Kidney (tissue), 14 donors: Measurements from ENCODE around the gene ZNF423. TPM values are rescaled to one million over a fixed set of nuclear protein-coding genes. Genes with fewer than 3 reads are reported as not detected.

Source experiments
- DNase-seq, 5 donors: peaks; one replicate each; pipeline ENCODE4 v3.0.0-alpha.2; 2013 to 2020
- FAIRE-seq: peaks from 2 replicates; lab custom pipeline; 2012; peaks lifted over from hg19 to GRCh38; lab: Jason Lieb, UNC
- H3K27ac ChIP-seq, 2 donors: one replicate each; pipeline ENCODE4 v1.7.0; 2013; ENCODE audit warnings: low read depth in 2 of 2, low read length in 2 of 2, inconsistent platforms in 1 of 2
- H3K27me3 ChIP-seq: one replicate; pipeline ENCODE4 v1.7.1; 2013; ENCODE audit warnings: low read length, inconsistent platforms; ENCODE audit not compliant: control insufficient read depth, insufficient read depth
- H3K36me3 ChIP-seq, 3 donors: one replicate each; pipeline versions ENCODE4 v1.7.0 to v1.7.1; 2013; ENCODE audit warnings: low read length in 3 of 3, control low read depth in 1 of 3, inconsistent platforms in 1 of 3; ENCODE audit not compliant: insufficient read depth in 3 of 3, control insufficient read depth in 2 of 3
- H3K4me1 ChIP-seq, 3 donors: one replicate each; pipeline versions ENCODE4 v1.7.0 to v1.7.1; 2013; ENCODE audit warnings: low read length in 3 of 3, inconsistent platforms in 1 of 3, low read depth in 1 of 3; ENCODE audit not compliant: control insufficient read depth in 2 of 3, insufficient read depth in 2 of 3
- H3K4me3 ChIP-seq, 3 donors: one replicate each; pipeline versions ENCODE4 v1.7.0 to v1.8.1; 2013; ENCODE audit warnings: low read length in 3 of 3, control low read depth in 1 of 3, inconsistent platforms in 1 of 3
- H3K9ac ChIP-seq, 3 donors: one replicate each; pipeline versions ENCODE4 v1.7.0 to v1.7.1; 2013; ENCODE audit warnings: low read length in 3 of 3, control low read depth in 1 of 3, inconsistent platforms in 1 of 3
- H3K9me3 ChIP-seq, 3 donors: one replicate each; pipeline versions ENCODE4 v1.7.0 to v1.7.1; 2013; ENCODE audit warnings: low read length in 3 of 3, control low read depth in 1 of 3, inconsistent platforms in 1 of 3; ENCODE audit not compliant: control insufficient read depth in 2 of 3, insufficient read depth in 1 of 3
- CTCF ChIP-seq: IDR thresholded peaks from 3 replicates; pipeline ENCODE4 v1.5.1; 2012; ENCODE audit warnings: mild to moderate bottlenecking, moderate library complexity, borderline replicate concordance; ENCODE audit not compliant: insufficient read depth; ENCODE audit errors: extremely low read depth
- intact Hi-C: fragments of 100-400 bp; cut with DNase I; formaldehyde crosslinking; loops from one replicate; pipeline ENCODE4 v1.11.1; 2022
- polyA plus RNA-seq: library from polyadenylated mRNA; stranded (reverse); fragments of 350-450 nt; fragmentation: Illumina TruSeq; extraction: RNeasy Lipid Tissue Mini Kit (QIAGEN cat#74804); gene quantifications from one replicate; pipeline ENCODE4 v1.2.3, GENCODE V29; 2014; ENCODE audit warnings: low read depth, low replicate concordance; ENCODE audit not compliant: insufficient read depth
- total RNA-seq: library from RNA; stranded (reverse); fragmentation: NEBNext Ultra II Directional; extraction: Animal tissue kit (Norgen Biotek cat#: 25700); gene quantifications from one replicate; pipeline ENCODE4 v1.2.1, GENCODE V29; 2021
- donor health status: control.
- donor health status: control.
- donor health status: control.
- donor health status: control.
- donor health status: control.
- donor health status: DM: yes; HTN: yes; CAD: no.
- donor health status: Normal renal cell carcinoma (clear cell type).

The ZNF423 gene
- total and polyA plus RNA-seq, 2 donors from 2014 or later, result 2.0 to 8.4 TPM

GRCh38 chr16:49519008-49519656 lies 336.8 kb downstream of the ZNF423 start:
- DNase-seq, result no peak
- no peaks in the 10 kb centered on the region for H3K9me3 ChIP-seq
- TF ChIP-seq CTCF, result no peak
- H3K9ac ChIP-seq, result no peak overlapping the region
- H3K4me3 ChIP-seq, result no peak overlapping the region
- intact Hi-C loops, result no loop called here
- no peaks in the 10 kb centered on the region for H3K27me3 ChIP-seq
- peaks cover 0 to 3% (median 0%) of the 10 kb centered on the region in 3 donors for H3K36me3 ChIP-seq
- no peaks in the 10 kb centered on the region for H3K4me1 ChIP-seq
- no peak overlapping the region for H3K27ac ChIP-seq
- no peak for FAIRE-seq

- no peaks in the 10 kb centered on the region for H3K27me3 ChIP-seq
- FAIRE-seq, result no peak
Measured at GRCh38 chr16:49516382-49517036, 339.4 kb downstream of the ZNF423 start.

GRCh38 chr16:49515861-49516260 lies 340.1 kb downstream of the ZNF423 start:
- peak in 1 of 5 donors; percentile 43 for DNase-seq
- no peak overlapping the region for H3K9ac ChIP-seq
- H3K4me1 ChIP-seq, result no peaks in the 10 kb centered on the region
- no peaks in the 10 kb centered on the region for H3K27me3 ChIP-seq
- no peak overlapping the region for H3K4me3 ChIP-seq
- intact Hi-C loops, result no loop called here
- H3K36me3 ChIP-seq, result no peaks in the 10 kb centered on the region
- no peak for TF ChIP-seq CTCF
- no peak for FAIRE-seq
- no peaks in the 10 kb centered on the region for H3K9me3 ChIP-seq
- no peak overlapping the region for H3K27ac ChIP-seq

More at GRCh38 chr16:49516382-49517036, 339.4 kb downstream of the ZNF423 start:
- intact Hi-C loops, result no loop called here
- Histone ChIP-seq H3K9me3 (no peaks in the 10 kb centered on the region), H3K27ac (no peak overlapping the region), H3K9ac (no peak overlapping the region), H3K4me1 (no peaks in the 10 kb centered on the region), H3K36me3 (no peaks in the 10 kb centered on the region), H3K4me3 (no peak overlapping the region)
- peak in 1 of 5 donors; percentile 23 for DNase-seq
- TF ChIP-seq CTCF, result no peak
